ENCODE results near the gene GAD1.

The GAD1 gene

GRCh38 chr2:170778900-170779299 is 37.8 kb upstream of the GAD1 start:
- no peak for DNase-seq (ENCODE audit: low spot score)
- Histone ChIP-seq H3K27ac (no peak overlapping the region), H3K4me3 (no peak overlapping the region)
- no peak for TF ChIP-seq CTCF (IDR thresholded peaks at IDR 0.05)

GRCh38 chr2:170779304-170779703 is 37.4 kb upstream of the GAD1 start:
- no peak overlapping the region for H3K4me3 ChIP-seq
- DNase-seq (ENCODE audit: low spot score), result no peak
- TF ChIP-seq CTCF (IDR thresholded peaks at IDR 0.05), result no peak
- no peak overlapping the region for H3K27ac ChIP-seq

- Histone ChIP-seq H3K27ac (no peak overlapping the region), H3K4me3 (no peak overlapping the region)
- no peak for DNase-seq (ENCODE audit: low spot score)
- no peak for TF ChIP-seq CTCF (IDR thresholded peaks at IDR 0.05)
These were observed 34.0 kb upstream of the GAD1 start for GRCh38 chr2:170782673-170783072.

GRCh38 chr2:170783549-170783948 is 33.1 kb upstream of the GAD1 start:
- H3K27ac ChIP-seq, result no peak overlapping the region
- no peak overlapping the region for H3K4me3 ChIP-seq
- no peak for DNase-seq (ENCODE audit: low spot score)
- no peak for TF ChIP-seq CTCF (IDR thresholded peaks at IDR 0.05)

GRCh38 chr2:170798996-170799395 is 17.7 kb upstream of the GAD1 start:
- Histone ChIP-seq H3K27ac (no peak overlapping the region), H3K4me3 (no peak overlapping the region)
- DNase-seq (ENCODE audit: low spot score), result no peak
- no peak for TF ChIP-seq CTCF (IDR thresholded peaks at IDR 0.05)

GRCh38 chr2:170806548-170806947 is 10.1 kb upstream of the GAD1 start:
- DNase-seq (ENCODE audit: low spot score), result no peak
- no peak overlapping the region for H3K27ac ChIP-seq
- no peak overlapping the region for H3K4me3 ChIP-seq
- no peak for TF ChIP-seq CTCF (IDR thresholded peaks at IDR 0.05)

GRCh38 chr2:170812710-170813600 is 3.7 kb upstream of the GAD1 start:
- no peak overlapping the region for H3K27ac ChIP-seq
- DNase-seq (ENCODE audit: low spot score), result no peak
- H3K4me3 ChIP-seq, result no peak overlapping the region
- peak; percentile 48 for TF ChIP-seq CTCF (IDR thresholded peaks at IDR 0.05)

Data from coronary artery (tissue), 2 donors.